SU-DHL-6 (cell line): ENCODE data around the gene RPL35.

Experiments used
- H2AFZ ChIP-seq: fragments of 200-600 bp; sonication (generic); 2 replicates; pipeline ENCODE4 v1.6.1; 2014; ENCODE audit warnings: low read depth, mild to moderate bottlenecking, moderate library complexity, mixed read lengths, antibody characterized with exemption, low read length; ENCODE audit not compliant: severe bottlenecking
- H3F3A ChIP-seq: fragments of 200-600 bp; shearing (Covaris generic); 2 replicates; pipeline ENCODE4 v1.6.0; 2016; ENCODE audit warnings: antibody characterized with exemption, mild to moderate bottlenecking; ENCODE audit not compliant: insufficient read depth
- H3K27ac ChIP-seq: fragments of 200-600 bp; sonication (generic); 2 replicates; pipeline ENCODE4 v1.5.1; 2016; ENCODE audit warnings: low read depth, mild to moderate bottlenecking, low read length, moderate library complexity, mixed read lengths
- H3K27me3 ChIP-seq: fragments of 200-600 bp; sonication (generic), shearing (Covaris generic); 2 replicates; pipeline ENCODE4 v1.6.0; 2014; ENCODE audit warnings: mild to moderate bottlenecking, low read length
- H3K36me3 ChIP-seq: fragments of 200-600 bp; sonication (generic); 2 replicates; pipeline ENCODE4 v1.6.1; 2014; ENCODE audit warnings: mild to moderate bottlenecking, low read length, mixed read lengths
- H3K4me2 ChIP-seq: fragments of 300-600, 200-600 bp; shearing (Covaris generic), sonication (generic); 2 replicates; pipeline ENCODE4 v1.6.0; 2014; ENCODE audit warnings: low read length, low read depth, mild to moderate bottlenecking; ENCODE audit not compliant: poor library complexity, severe bottlenecking
- H3K4me3 ChIP-seq: fragments of 200-600 bp; sonication (generic); 2 replicates; pipeline ENCODE4 v1.5.1; 2014; ENCODE audit warnings: antibody characterized with exemption, low read length, mild to moderate bottlenecking, mixed read lengths; ENCODE audit not compliant: insufficient read depth, poor library complexity, severe bottlenecking
- H3K79me2 ChIP-seq: fragments of 200-600 bp; sonication (generic); 2 replicates; pipeline ENCODE4 v1.6.1; 2014; ENCODE audit warnings: mild to moderate bottlenecking, low read length, moderate library complexity; ENCODE audit not compliant: insufficient read depth
- H3K9ac ChIP-seq: fragments of 200-600 bp; sonication (generic); 2 replicates; pipeline ENCODE4 v1.7.0; 2014; ENCODE audit warnings: mild to moderate bottlenecking, low read length
- H3K9me2 ChIP-seq: fragments of 200-600 bp; sonication (generic); replicated peaks from 2 replicates; pipeline ENCODE4 v1.6.1; 2014; ENCODE audit warnings: low read length; ENCODE audit not compliant: insufficient read depth
- H3K9me3 ChIP-seq: fragments of 200-600 bp; sonication (generic); 2 replicates; pipeline ENCODE4 v1.6.1; 2014; ENCODE audit warnings: low read length, mixed read lengths; ENCODE audit not compliant: insufficient read depth
- H4K20me1 ChIP-seq: fragments of 200-600 bp; sonication (generic); 2 replicates; pipeline ENCODE4 v1.6.1; 2014; ENCODE audit warnings: low read depth, mild to moderate bottlenecking, antibody characterized with exemption, low read length, moderate library complexity, mixed read lengths
- EZH2phosphoT487 ChIP-seq: fragments of 200-600 bp; sonication (generic), shearing (Covaris generic); conservative IDR thresholded peaks from 2 replicates; pipeline ENCODE4 v1.6.1; 2018; ENCODE audit warnings: mild to moderate bottlenecking, antibody characterized with exemption, low read length, moderate library complexity, mixed read lengths
- TF ChIP-seq, protein P1 (sequence below): fragments of 200-600 bp; sonication (generic); IDR thresholded peaks from one replicate; pipeline ENCODE4 v1.5.1; 2017; ENCODE audit warnings: antibody characterized with exemption, mild to moderate bottlenecking, low read length, moderate library complexity; ENCODE audit not compliant: insufficient read depth, poor library complexity, severe bottlenecking

The RPL35 gene

DNA sequence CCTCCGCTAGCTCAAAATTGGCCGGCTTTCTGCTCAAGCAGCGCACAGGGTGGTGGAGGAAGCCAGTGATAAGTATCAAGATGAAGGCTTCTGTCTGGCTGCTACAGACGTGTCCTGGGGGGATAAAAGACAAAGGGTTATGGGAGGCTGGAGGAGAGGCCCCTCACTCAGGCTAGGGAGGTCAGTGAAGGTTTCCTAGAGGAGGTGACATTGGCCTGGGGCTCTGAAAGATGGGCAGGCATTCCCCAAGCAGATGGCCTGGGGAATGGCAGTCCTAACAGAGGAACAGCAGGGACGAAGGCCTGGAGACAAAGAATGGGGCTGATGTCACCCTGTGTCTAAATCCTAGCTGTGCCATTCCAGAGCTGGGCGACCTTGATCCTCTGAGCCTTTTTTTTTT, 52.5 kb downstream of the RPL35 start:
- Histone ChIP-seq H3F3A (no peaks in the 10 kb centered on the region), H2AFZ (no peak overlapping the region), H3K27me3 (no peaks in the 10 kb centered on the region), H3K79me2 (no peaks in the 10 kb centered on the region), H3K36me3 (no peaks in the 10 kb centered on the region), H4K20me1 (no peaks in the 10 kb centered on the region), H3K9me2 (no peaks in the 10 kb centered on the region), H3K4me3 (no peak overlapping the region), H3K4me2 (no peak overlapping the region), H3K27ac (no peak overlapping the region), H3K9ac (no peak overlapping the region), H3K9me3 (no peaks in the 10 kb centered on the region)
- TF ChIP-seq, protein P1, sequence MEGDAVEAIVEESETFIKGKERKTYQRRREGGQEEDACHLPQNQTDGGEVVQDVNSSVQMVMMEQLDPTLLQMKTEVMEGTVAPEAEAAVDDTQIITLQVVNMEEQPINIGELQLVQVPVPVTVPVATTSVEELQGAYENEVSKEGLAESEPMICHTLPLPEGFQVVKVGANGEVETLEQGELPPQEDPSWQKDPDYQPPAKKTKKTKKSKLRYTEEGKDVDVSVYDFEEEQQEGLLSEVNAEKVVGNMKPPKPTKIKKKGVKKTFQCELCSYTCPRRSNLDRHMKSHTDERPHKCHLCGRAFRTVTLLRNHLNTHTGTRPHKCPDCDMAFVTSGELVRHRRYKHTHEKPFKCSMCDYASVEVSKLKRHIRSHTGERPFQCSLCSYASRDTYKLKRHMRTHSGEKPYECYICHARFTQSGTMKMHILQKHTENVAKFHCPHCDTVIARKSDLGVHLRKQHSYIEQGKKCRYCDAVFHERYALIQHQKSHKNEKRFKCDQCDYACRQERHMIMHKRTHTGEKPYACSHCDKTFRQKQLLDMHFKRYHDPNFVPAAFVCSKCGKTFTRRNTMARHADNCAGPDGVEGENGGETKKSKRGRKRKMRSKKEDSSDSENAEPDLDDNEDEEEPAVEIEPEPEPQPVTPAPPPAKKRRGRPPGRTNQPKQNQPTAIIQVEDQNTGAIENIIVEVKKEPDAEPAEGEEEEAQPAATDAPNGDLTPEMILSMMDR, result no peak
- TF ChIP-seq EZH2phosphoT487, result no peak

DNA sequence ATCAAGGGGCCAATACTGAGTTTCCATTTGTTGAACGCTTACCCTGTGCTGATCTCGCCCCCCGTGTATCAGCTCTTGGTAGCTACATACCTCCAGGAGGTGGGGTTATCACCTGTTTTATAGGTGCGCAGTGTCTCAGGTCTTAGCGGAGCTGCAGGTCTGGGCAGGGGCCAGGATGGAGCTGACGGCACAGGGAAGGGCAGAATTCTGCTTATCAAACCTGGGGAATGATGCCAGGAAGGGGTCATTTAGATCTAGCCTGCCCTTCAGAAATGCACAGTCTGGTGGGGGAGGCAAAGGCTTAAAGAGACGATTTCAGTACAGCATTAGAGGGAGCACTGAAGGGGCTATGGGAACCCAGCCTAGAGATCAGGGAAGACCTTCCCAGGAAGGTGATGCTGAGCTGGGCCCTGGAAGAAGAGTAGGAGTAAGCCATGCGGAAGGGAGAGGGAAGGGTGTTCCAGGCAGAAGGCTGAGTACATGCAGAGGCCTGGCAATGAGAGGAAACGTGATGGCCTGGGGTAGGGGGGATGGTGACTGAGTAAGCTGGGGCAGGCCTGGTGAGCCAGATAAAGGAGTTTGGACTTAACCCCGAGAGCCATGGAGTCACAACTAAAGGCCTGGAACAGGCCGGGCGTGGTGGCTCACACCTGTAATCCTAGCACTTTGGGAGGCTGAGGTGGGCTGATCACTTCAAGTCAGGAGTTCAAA, 53.4 kb downstream of the RPL35 start:
- no peak overlapping the region for H3K27ac ChIP-seq
- TF ChIP-seq, protein P1, result no peak
- no peak for TF ChIP-seq EZH2phosphoT487

More for the DNA sequence above, 53.4 kb downstream of the RPL35 start:
- H2AFZ ChIP-seq, result no peak overlapping the region
- H3K36me3 ChIP-seq, result no peaks in the 10 kb centered on the region
- H3K9ac ChIP-seq, result no peak overlapping the region
- no peaks in the 10 kb centered on the region for H3K9me2 ChIP-seq
- no peaks in the 10 kb centered on the region for H3K79me2 ChIP-seq
- H3K27me3 ChIP-seq, result no peaks in the 10 kb centered on the region
- H3K9me3 ChIP-seq, result no peaks in the 10 kb centered on the region
- H3K4me2 ChIP-seq, result no peak overlapping the region
- no peaks in the 10 kb centered on the region for H4K20me1 ChIP-seq
- no peaks in the 10 kb centered on the region for H3F3A ChIP-seq
- no peak overlapping the region for H3K4me3 ChIP-seq
